Activated CD8-positive, alpha-beta T cell treated with anti-CD3 and anti-CD28 coated beads for 36 hours (primary cell): ENCODE measurements around the gene ZNF687. TPM values are rescaled to one million over a fixed set of nuclear protein-coding genes. Genes with fewer than 3 reads are reported as not detected.

Source experiments
- ATAC-seq: fragments of 200-7000 bp; cut with Tn5 transposase; one replicate; pipeline ENCODE4 v1.10.0; 2021; ENCODE audit warnings: mild to moderate bottlenecking, moderate library complexity
- CTCF ChIA-PET: fragments of 350-600 bp; sonication (Branson Sonifier 250); formaldehyde crosslinking; loops from one replicate; lab custom pipeline; 2021; ENCODE audit warnings: antibody characterized with exemption; lab: Charles Lee
- POLR2A ChIA-PET: fragments of 350-600 bp; sonication (Branson Sonifier 250); formaldehyde crosslinking; loops from one replicate; lab custom pipeline; 2021; ENCODE audit warnings: antibody characterized with exemption; lab: Charles Lee
- DNase-seq: peaks from one replicate; pipeline ENCODE4 v3.0.0-alpha.2; 2020
- H3K27ac Mint-ChIP-seq: one replicate; pipeline ENCODE4 v1.8.0; 2021; ENCODE audit warnings: mild to moderate bottlenecking, mixed read lengths
- H3K27me3 Mint-ChIP-seq: one replicate; pipeline ENCODE4 v1.8.0; 2021; ENCODE audit warnings: mixed read lengths
- H3K36me3 Mint-ChIP-seq: one replicate; pipeline ENCODE4 v1.8.0; 2021; ENCODE audit warnings: low read depth, mixed read lengths
- H3K4me1 Mint-ChIP-seq: one replicate; pipeline ENCODE4 v1.8.0; 2021; ENCODE audit warnings: low read depth, mixed read lengths
- H3K4me3 Mint-ChIP-seq: one replicate; pipeline ENCODE4 v1.8.0; 2021; ENCODE audit warnings: mild to moderate bottlenecking, moderate library complexity, mixed read lengths
- H3K9me3 Mint-ChIP-seq: one replicate; pipeline ENCODE4 v1.8.0; 2021; ENCODE audit warnings: mixed read lengths
- CTCF ChIP-seq: fragments of 200-600 bp; IDR thresholded peaks from one replicate; pipeline ENCODE4 v1.8.0; 2022; ENCODE audit warnings: antibody characterized with exemption, mild to moderate bottlenecking
- intact Hi-C: fragments of 100-400 bp; cut with micrococcal nuclease; formaldehyde crosslinking; loops from one replicate; pipeline ENCODE4 v1.10.0; 2022
- total RNA-seq, 2 experiments: library from RNA; stranded (reverse); gene quantifications; one replicate each; pipeline ENCODE4 v1.2.3, GENCODE V29; 2021

ZNF687 gene
- total RNA-seq, 2 experiments from 2014 or later = 27.3 to 29.5 TPM

GRCh38 chr1:151286619-151287340, 4.7 kb downstream of the ZNF687 start:
- CTCF ChIA-PET = interaction anchor here (1.4 to 4.2 kb wide), 3 partner anchors 14 to 54 kb away, joined by 4 to 22 read pairs (median 10); no protein-coding TSS in a partner anchor
- ATAC-seq (no peak), DNase-seq (no peak)
- Mint-ChIP-seq H3K4me1 (peaks cover 16% of the 10 kb centered on the region), H3K9me3 (no peaks in the 10 kb centered on the region), H3K27ac (no peak overlapping the region), H3K4me3 (no peak overlapping the region), H3K36me3 (peaks cover 38% of the 10 kb centered on the region), H3K27me3 (no peaks in the 10 kb centered on the region)
- POLR2A ChIA-PET = interaction anchor here (0.7 to 1.5 kb wide), 2 partner anchors 9 to 25 kb away, joined by 3 to 4 read pairs; no protein-coding TSS in a partner anchor
- no peak for TF ChIP-seq CTCF
- intact Hi-C loops = loop anchor here (10.0 kb wide), 1 partner anchor 118 kb away; no protein-coding TSS in a partner anchor

DNA sequence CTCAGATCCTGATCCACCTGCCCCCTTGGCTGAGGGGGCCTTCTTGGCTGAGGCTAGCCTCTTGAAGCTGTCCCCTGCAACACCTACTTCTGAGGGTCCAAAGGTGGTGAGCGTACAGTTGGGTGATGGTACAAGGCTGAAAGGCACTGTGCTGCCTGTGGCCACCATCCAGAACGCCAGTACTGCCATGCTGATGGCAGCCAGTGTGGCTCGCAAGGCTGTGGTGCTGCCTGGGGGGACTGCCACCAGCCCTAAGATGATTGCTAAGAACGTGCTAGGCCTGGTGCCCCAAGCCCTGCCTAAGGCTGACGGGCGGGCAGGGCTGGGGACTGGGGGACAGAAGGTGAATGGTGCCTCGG, 5.2 kb downstream of the ZNF687 start:
- POLR2A ChIA-PET = interaction anchor here (1.5 kb wide), 1 partner anchor 8 kb away, joined by 4 read pairs; no protein-coding TSS in a partner anchor
- TF ChIP-seq CTCF = no peak
- DNase-seq (no peak), ATAC-seq (no peak)
- Mint-ChIP-seq H3K27ac (no peak overlapping the region), H3K36me3 (peaks cover 39% of the 10 kb centered on the region), H3K27me3 (no peaks in the 10 kb centered on the region), H3K4me1 (peaks cover 16% of the 10 kb centered on the region), H3K4me3 (no peak overlapping the region), H3K9me3 (no peaks in the 10 kb centered on the region)
- intact Hi-C loops = loop anchor here (10.0 kb wide), 1 partner anchor 117 kb away; no protein-coding TSS in a partner anchor
- CTCF ChIA-PET = interaction anchor here (1.4 kb wide), 1 partner anchor 53 kb away, joined by 4 read pairs; no protein-coding TSS in a partner anchor

GRCh38 chr1:151287767-151288500, 5.8 kb downstream of the ZNF687 start:
- POLR2A ChIA-PET = interaction anchor here (0.6 to 1.5 kb wide), 3 partner anchors 8 to 90 kb away, joined by 3 to 4 read pairs (median 4); no protein-coding TSS in a partner anchor
- no peak for TF ChIP-seq CTCF
- intact Hi-C loops = loop anchor here (10.0 kb wide), 1 partner anchor 117 kb away; no protein-coding TSS in a partner anchor
- CTCF ChIA-PET = interaction anchor here (1.4 kb wide), 1 partner anchor 52 kb away, joined by 4 read pairs; no protein-coding TSS in a partner anchor
- no peak overlapping the region for H3K27ac Mint-ChIP-seq
- no peak for DNase-seq
- H3K4me1 Mint-ChIP-seq = peaks cover 16% of the 10 kb centered on the region
- no peak overlapping the region for H3K4me3 Mint-ChIP-seq
- H3K9me3 Mint-ChIP-seq = no peaks in the 10 kb centered on the region
- no peak for ATAC-seq
- peaks cover 38% of the 10 kb centered on the region for H3K36me3 Mint-ChIP-seq
- no peaks in the 10 kb centered on the region for H3K27me3 Mint-ChIP-seq

- DNase-seq = no peak
- Mint-ChIP-seq H3K27me3 (no peaks in the 10 kb centered on the region), H3K4me3 (no peak overlapping the region), H3K4me1 (peaks cover 13% of the 10 kb centered on the region), H3K27ac (peak overlapping the region; percentile 4), H3K9me3 (no peaks in the 10 kb centered on the region), H3K36me3 (peaks cover 38% of the 10 kb centered on the region)
- intact Hi-C loops = loop anchor here (10.0 kb wide), 1 partner anchor 116 kb away; no protein-coding TSS in a partner anchor
- ATAC-seq = no peak
- ChIA-PET CTCF (interaction anchor here (1.5 kb wide), 1 partner anchor 52 kb away, joined by 3 read pairs; no protein-coding TSS in a partner anchor), POLR2A (interaction anchor here (0.6 to 1.0 kb wide), 3 partner anchors 12 to 89 kb away, joined by 3 to 5 read pairs (median 4); no protein-coding TSS in a partner anchor)
- TF ChIP-seq CTCF = no peak
Observed at GRCh38 chr1:151288502-151288901, 6.4 kb downstream of the ZNF687 start.
